GM21528 (cell line): ENCODE results near the gene MRPS34.

ENCODE experiments used
- ATAC-seq: cut with Tn5 transposase; IDR thresholded peaks from one replicate; pipeline ENCODE4 v1.9.1; 2021; ENCODE audit warnings: mild to moderate bottlenecking, moderate library complexity; ENCODE audit not compliant: unreplicated experiment, low FRiP score

Gene MRPS34

GRCh38 chr16:1771188-1771863 lies 1.6 kb downstream of the MRPS34 start, which contains the start of gene NME3:
Gene NME3 (minus strand): TSS chr16:1771543. CDS start chr16:1771534, 9 bp downstream.
- ATAC-seq, result no peak

- ATAC-seq, result no peak
These were observed 2.4 kb downstream of the MRPS34 start for GRCh38 chr16:1770328-1771187.

- ATAC-seq, result no peak
These were observed 3.3 kb downstream of the MRPS34 start for GRCh38 chr16:1769402-1770300.

GRCh38 chr16:1768767-1769401 lies 4.0 kb downstream of the MRPS34 start:
- no peak for ATAC-seq

- ATAC-seq, result no peak
These were observed 4.7 kb downstream of the MRPS34 start for GRCh38 chr16:1768061-1768766.

GRCh38 chr16:1767116-1767994 lies 5.6 kb downstream of the MRPS34 start:
- no peak for ATAC-seq

- ATAC-seq, result no peak
These were observed 6.2 kb downstream of the MRPS34 start for GRCh38 chr16:1766701-1767100.

GRCh38 chr16:1766231-1766630 lies 6.7 kb downstream of the MRPS34 start:
- ATAC-seq, result no peak

GRCh38 chr16:1765826-1766225 lies 7.1 kb downstream of the MRPS34 start:
- no peak for ATAC-seq

- no peak for ATAC-seq
These were observed 8.0 kb downstream of the MRPS34 start for GRCh38 chr16:1764971-1765370.

- no peak for ATAC-seq
These were observed 9.1 kb downstream of the MRPS34 start for GRCh38 chr16:1763521-1764511.

- no peak for ATAC-seq
These were observed 9.9 kb downstream of the MRPS34 start for GRCh38 chr16:1762879-1763520.

- no peak for ATAC-seq
These were observed 10.6 kb downstream of the MRPS34 start for GRCh38 chr16:1762196-1762878.

GRCh38 chr16:1761751-1762150 lies 11.2 kb downstream of the MRPS34 start:
- no peak for ATAC-seq

- no peak for ATAC-seq
These were observed 12.0 kb downstream of the MRPS34 start for GRCh38 chr16:1760911-1761310.

GRCh38 chr16:1759511-1759910 lies 13.4 kb downstream of the MRPS34 start:
- no peak for ATAC-seq
